Left kidney (tissue), 8 donors: ENCODE measurements around the gene ATP10B. TPM values are rescaled to one million over a fixed set of nuclear protein-coding genes. Genes with fewer than 3 reads are reported as not detected.
"Not testable (repeated sequence)": the region's sequence is repeated elsewhere in the genome, so short reads cannot be mapped to it uniquely, and the experiment has no call there.

ENCODE experiments used
- DNase-seq: peaks from one replicate; pipeline ENCODE4 v3.0.0-alpha.2; 2013
- long read RNA-seq, 8 donors: transcript quantifications; one replicate each; lab custom pipeline, GENCODE V29; 2026
- polyA plus RNA-seq: library from polyadenylated mRNA; unstranded; fragments of 120-200 nt; gene quantifications from one replicate; pipeline ENCODE4 v1.2.1, GENCODE V29; 2013; ENCODE audit not compliant: insufficient read length

The ATP10B gene, protein sequence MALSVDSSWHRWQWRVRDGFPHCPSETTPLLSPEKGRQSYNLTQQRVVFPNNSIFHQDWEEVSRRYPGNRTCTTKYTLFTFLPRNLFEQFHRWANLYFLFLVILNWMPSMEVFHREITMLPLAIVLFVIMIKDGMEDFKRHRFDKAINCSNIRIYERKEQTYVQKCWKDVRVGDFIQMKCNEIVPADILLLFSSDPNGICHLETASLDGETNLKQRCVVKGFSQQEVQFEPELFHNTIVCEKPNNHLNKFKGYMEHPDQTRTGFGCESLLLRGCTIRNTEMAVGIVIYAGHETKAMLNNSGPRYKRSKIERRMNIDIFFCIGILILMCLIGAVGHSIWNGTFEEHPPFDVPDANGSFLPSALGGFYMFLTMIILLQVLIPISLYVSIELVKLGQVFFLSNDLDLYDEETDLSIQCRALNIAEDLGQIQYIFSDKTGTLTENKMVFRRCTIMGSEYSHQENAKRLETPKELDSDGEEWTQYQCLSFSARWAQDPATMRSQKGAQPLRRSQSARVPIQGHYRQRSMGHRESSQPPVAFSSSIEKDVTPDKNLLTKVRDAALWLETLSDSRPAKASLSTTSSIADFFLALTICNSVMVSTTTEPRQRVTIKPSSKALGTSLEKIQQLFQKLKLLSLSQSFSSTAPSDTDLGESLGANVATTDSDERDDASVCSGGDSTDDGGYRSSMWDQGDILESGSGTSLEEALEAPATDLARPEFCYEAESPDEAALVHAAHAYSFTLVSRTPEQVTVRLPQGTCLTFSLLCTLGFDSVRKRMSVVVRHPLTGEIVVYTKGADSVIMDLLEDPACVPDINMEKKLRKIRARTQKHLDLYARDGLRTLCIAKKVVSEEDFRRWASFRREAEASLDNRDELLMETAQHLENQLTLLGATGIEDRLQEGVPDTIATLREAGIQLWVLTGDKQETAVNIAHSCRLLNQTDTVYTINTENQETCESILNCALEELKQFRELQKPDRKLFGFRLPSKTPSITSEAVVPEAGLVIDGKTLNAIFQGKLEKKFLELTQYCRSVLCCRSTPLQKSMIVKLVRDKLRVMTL (N-terminal part only)
- polyA plus RNA-seq = 0.70 TPM
- long read RNA-seq, donor 1 = 0 reads
- long read RNA-seq, donor 2 = 0 reads
- long read RNA-seq, donor 3 = 0 reads
- long read RNA-seq, donor 4 = 0 reads
- long read RNA-seq, donor 5 = 0 reads
- long read RNA-seq, donor 6 = 0 reads
- long read RNA-seq, donor 7 = 0 reads
- long read RNA-seq, donor 8 = 0 reads

DNA sequence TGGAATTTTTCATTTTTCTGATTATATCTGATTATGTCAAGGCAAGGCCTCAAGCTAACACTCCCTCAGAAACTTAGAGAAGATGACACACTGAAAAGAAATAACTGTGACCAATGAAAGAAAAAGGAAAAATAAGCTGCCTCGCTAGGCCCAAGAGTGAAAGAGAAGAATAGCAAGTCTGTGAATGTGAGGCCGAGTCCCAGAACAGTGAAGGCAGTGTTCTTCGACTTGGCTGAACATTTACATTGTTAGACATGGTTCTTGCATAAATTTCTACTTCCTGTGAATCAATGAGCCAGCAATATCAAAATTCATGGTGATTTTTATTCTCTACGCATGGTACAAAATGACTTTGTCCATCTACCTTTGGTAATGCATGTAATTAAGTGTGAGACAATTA, at the start of gene ATP10B:
Gene ATP10B (minus strand): TSS at position 163 of the 400 bp plus-strand sequence. CDS start 164,137 bp downstream, outside the sequence.
- no peak for DNase-seq

DNA sequence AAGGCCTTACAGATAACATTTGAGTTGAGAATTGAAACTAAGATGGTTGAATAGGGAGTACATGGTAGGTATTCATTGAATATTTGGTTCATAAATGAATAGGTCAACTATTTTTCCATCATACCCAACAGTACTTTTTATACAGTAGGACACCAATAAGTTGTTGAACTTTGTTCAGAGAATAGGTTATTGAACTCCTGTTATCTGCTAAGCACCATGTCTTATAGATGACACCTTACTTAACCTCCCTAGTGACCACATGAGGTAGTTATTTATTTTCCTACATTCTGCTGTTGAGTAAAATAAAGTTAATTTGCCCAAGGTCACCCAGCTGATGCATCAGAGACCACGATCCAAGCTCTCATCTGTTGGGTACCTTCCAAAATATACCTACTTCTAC, 49.6 kb upstream of the ATP10B start:
- DNase-seq = no peak

DNA sequence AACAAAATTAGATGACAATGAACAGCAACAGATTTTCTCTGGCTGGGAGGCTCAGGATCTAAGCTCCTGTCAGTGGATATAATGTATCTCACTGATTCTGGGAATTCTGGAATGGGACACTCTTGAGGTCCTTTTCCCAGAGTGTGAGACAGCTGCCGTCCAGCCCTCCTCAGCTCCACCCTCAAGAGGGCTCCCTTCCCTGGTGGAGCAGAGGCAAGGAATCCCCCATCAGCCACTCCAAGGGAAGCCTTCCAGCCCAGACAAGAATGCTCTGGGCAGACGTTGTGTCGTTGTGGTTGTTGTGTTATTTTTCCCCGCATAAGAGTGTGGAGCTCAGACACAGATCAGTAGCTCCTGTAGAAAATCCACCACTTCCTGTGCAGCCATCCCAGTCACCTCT, 47.7 kb upstream of the ATP10B start:
- DNase-seq = no peak

DNA sequence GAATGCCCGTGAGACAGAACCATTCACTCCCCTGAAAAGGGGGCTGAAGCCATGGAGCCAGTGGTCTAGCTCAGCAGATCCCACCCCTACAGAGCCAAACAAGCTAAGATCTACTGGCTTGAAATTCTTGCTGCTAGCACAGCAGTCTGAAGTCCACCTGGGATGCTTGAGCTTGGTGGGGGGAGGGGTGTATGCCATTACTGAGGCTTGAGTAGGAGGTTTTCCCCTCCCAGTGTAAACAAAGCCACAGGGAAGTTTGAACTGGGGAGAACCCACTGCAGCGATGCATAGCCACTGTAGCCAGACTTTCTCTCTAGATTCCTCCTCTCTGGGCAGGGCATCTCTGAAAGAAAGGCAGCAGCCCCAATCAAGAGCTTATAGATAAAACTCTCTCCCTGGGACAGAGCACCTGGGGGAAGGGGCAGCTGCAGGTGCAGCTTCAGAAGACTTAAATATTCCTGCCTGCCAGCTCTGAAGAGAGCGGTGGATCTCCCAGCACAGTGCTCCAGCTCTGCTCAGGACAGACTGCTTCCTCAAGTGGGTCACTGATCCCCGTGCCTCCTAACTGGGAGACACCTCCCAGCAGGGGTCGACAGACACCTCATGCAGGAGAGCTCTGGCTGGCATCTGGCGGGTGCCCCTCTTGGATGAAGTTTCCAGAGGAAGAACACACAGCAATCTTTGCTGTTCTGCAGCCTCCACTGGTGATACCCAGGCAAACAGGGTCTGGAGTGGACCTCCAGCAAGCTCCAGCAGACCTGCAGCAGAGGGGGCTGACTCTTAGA, 41.4 kb upstream of the ATP10B start:
- DNase-seq = not testable (repeated sequence)

DNA sequence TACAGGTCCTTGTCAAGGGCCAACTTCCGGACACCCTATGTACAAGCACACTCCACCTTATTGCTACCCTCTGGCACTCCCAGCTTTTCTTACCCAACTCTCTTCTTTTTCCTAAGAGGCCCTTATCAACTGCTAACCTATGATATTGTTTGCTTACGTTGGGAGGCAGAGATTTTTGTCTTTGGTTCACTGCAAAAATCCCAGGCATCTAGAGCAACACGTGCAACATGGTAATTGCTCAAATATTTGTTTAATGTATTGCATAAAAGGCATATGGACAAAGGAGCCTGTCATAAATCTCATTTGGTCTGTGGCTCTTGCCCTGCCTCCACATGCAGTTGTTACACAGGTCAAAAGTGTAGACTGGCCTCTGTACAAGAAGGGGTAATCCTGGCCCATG, 35.8 kb upstream of the ATP10B start:
- no peak for DNase-seq

DNA sequence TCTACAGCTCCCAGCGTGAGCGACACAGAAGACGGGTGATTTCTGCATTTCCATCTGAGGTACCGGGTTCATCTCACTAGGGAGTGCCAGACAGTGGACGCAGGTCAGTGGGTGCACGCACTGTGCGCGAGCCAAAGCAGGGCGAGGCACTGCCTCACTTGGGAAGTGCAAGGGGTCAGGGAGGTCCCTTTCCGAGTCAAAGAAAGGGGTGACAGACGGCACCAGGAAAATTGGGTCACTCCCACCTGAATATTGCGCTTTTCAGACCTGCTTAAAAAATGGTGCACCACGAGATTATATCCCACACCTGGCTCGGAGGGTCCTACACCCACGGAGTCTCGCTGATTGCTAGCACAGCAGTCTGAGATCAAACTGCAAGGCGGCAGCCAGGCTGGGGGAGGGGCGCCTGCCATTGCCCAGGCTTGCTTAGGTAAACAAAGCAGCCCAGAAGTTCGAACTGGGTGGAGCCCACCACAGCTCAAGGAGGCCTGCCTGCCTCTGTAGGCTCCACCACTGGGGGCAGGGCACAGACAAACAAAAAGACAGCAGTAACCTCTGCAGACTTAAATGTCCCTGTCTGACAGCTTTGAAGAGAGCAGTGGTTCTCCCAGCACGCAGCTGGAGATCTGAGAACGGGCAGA, 21.7 kb upstream of the ATP10B start:
- not testable (repeated sequence) for DNase-seq

DNA sequence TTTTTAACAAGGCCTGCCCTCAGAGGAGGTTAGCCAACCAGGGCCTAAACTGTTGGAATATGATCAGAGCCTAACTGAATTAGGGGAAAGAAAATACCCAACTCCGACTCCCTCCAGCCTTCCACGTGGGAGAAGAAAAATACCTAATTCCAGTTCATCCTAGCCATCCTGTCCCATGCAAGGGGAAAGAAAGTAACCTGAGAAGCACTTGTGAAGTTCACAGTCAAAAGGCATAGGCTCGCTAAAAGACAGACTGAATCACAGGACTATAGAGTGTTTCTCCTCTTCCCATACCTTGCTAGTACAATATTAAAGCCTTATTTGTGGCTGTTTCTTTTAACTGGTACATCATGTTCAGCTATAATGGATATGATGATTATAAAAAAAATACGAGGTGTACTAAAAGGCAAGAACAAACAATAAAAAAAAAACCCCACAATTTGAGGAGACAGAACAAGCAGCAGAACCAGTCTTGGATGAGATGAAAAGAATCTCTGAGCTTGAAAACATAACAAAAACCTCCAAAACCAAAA, 18.0 kb upstream of the ATP10B start:
- DNase-seq = peak; percentile 6

DNA sequence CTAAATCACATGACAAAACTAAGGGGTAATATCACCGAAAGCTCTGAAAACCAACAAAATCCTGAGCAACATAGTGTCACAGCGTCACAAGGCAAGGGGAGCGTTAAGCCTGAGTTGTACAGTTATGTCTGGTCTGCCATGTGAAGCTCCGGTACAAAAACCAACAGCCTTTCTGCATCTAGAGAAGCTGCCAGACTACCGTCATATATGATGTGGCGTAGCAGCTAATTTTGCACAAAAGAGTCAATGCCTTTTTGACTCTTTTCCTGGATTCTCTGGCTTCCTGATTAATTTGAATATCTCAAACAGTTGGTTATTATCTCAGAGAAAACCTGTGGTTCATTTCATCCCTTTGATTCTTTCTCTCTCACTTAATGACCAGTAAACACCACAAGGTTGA, 16.0 kb upstream of the ATP10B start:
- DNase-seq = no peak

DNA sequence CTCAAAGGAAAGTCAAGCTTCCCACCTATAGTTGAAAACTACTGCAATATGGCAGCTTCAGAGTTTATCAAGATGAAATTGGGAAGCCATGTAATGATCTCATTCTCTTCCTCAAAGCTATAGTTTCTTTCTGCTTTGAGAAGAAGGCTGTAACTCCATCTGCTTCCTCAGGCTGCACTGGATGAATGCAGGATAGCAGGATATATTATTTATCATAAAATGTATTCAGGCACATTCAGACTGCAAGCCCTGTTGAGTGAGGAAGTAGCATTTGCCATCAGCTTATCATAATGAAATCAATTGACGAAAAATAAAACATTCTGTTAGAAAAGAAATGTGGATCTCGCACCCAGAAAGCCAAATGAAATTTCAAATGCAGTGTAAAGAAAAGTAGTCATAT, 560 bp downstream of the ATP10B start:
- DNase-seq = no peak

DNA sequence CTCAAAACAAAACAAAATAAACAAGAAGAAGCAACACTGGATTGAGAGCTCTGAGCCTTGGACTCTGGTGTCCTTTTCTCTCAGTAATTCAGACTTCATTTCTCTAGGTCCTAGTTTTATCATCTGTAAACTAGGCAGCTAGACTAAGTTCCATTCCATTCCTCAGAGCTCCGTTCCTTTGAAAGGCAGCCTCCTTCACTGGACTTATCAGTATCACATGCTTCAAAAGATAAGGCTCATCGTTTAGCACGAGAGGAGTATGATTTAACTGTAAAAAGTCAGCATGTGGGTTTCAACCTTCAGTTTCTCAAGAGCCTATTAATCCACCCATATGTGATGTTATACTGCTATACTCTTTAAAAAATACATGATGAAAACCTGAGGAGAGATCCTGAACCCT, 1.6 kb downstream of the ATP10B start:
- DNase-seq = no peak

DNA sequence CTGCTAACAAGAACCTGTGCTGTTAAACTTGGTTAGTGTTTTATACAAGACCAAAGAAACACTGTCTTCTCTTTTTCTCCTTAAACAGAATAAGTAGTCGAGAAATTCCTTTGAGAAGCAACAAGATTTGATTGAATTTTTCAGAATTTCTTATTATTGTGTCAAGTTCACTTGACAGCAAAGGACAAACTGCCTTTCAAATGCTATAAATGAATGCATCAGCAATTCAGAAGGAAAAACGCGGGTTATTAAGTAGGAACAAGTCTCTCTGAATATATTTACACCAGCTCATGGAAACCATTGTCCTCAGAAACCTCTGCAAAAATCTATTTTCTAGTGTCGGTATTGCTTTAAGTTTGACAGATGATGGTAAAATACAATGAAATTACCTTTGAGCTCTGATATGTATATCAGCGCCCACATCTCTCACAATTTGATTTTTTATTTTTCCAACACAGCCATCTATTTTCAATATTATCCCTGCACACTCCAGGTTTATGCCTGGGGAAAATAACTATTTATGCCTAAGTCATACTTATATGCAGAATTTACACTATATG, 4.4 kb downstream of the ATP10B start:
- DNase-seq = no peak

DNA sequence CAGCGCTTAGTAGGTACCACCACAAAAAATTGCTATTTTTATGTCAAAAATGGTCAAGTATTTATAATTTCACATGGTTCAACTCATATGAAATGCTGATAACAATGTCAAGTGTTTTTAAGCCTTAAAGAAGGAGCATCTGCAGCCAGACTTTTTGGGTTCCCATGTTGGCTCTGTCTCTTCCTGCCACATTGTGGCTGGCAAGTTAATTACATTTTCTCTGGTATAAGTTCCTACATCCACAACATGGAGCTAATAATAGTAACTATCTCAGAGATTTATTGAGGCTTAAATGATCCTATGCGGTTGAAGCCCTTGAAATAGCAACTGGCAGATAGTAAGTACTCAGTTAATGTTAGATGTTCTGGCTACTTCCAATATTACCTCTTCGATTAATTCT, 5.4 kb downstream of the ATP10B start:
- DNase-seq = no peak

DNA sequence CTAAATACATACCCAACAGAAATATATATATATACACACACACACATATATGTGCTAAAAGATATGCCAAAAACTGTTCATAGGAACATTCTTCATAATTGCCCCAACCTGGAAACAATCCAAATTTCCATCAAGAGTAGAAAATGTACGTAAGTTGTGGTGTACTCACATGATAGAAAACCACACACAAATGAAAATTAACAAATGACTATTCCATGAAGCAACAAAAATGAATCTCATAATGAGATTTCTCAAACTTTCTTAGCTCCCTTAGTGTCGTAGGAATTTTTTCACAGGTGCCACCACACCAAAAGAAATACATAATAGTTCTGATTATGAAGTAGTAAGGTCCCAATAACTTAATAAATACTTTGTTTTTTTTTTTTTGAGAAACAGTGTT, 7.8 kb downstream of the ATP10B start:
- no peak for DNase-seq

DNA sequence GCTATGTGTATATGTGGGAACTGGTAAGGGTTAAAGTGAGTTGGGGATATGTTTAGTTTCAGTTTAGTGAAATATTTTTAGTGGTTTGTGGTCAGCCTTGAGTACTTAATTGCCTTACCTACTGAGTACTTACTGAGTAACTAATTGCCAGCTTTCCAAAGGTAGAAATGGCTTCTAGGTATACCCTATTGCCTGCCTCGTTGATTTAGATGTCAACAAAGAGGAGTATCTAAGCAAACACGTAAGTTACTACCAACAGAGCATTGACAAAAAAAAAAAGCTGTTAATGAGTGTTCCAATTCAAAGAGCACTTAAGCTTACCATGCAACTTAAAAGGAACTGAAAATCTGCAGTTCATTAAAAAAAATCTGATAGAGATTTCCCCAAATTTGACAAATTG, 8.8 kb downstream of the ATP10B start:
- no peak for DNase-seq

DNA sequence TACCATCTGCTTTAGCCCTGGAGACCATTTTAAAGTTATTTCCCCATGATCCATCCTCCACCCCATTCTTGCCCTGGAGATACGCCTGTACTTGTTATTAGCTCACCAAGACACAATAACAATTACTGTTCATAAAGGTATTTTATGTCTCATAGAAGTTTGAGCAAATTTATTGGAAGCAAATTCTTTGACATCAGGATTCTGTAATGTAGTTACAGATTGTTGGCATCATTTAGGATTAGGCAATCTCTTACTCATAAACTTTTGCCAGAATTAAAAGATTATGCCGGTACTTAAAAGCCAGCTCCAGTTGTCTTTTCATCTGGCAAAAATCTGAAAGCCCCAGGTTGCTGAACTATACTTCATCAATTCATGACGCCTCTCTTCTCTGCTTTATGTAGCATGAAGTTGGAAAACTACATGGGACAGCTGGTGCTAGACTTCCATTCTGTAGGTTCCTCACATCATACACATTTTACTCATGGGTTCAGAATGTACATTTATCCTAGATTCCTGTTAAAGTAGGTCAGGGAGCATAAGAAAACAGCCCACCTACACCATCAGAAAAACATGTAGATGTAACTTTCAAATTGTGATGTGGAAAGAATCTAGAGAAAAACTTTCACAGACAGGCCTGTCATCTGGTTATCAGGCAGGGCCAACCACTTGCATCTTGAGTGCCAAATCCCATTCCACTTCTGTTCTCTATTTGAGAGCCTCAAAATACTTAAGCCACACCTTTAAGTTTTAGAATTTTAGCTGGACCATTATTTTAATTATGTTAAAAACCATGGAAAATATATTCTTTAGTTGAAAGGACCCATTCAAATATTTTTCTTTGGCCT, 14.0 kb downstream of the ATP10B start:
- no peak for DNase-seq

DNA sequence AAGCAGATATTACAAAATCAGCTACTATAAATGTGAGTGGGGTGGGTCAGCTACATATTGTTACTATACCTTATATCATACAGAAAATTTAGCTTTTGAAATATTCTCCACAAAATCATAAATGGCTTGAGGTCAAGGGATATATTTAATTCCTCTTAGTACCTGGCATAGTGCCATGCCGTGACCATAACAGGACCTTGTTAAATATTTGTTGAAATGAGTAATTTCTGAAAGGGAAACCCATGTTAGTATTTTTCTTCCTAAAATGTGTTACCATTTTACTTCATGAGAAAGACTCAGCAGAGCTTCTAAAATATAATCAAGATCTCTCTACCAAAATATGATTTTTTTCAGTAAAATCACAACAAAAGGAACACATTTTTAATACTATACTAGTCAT, 14.8 kb downstream of the ATP10B start:
- no peak for DNase-seq

DNA sequence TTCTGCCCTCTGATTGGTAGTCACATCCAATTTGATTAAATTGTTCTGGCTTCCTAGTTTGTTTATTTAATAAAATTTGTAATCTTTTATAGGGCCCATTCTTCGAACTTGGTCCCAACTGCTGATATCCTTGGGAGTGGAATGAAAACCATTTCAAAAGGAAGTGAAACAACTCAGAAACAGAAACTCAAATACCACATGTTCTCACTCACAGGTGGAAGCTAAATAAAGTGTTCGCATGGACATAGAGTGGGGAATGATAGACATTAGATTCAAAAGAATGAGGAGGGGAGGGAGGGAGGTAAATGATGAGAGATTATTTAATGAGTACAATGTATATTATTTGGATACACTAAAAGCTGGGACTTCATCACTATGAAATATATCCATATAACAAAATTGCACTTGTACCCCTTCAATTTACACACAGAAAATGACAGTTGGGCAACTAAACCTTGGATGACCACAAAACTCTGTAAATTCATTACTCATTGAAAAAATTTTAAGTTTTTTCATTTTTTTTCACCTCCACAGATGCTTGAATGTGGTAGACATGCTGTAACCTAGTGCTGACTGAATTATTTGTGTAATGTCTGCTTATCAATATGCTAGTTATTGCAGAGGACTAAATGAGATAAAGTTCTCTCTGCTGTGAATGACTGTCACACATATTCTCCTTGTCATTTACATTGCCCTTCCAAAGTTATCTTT, 16.0 kb downstream of the ATP10B start:
- no peak for DNase-seq

DNA sequence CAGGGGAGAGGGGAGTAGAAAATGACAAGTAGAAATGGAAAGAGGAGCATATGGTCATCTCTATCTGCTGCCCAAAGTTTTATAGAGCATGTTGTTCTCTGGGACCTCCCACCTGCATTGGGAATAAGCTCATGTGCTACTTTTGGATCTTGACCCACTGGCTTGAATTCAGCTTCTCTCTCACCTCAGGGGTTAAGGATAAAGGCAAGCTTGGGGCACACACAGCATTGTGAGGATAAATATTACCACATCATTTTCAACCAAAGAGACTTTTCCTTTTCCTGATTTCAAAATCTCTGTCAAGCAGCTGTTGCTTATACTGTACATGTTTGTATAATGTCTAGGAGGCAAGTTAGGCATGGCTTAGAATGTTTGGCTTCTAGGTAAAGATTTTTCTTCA, 16.6 kb downstream of the ATP10B start:
- no peak for DNase-seq

DNA sequence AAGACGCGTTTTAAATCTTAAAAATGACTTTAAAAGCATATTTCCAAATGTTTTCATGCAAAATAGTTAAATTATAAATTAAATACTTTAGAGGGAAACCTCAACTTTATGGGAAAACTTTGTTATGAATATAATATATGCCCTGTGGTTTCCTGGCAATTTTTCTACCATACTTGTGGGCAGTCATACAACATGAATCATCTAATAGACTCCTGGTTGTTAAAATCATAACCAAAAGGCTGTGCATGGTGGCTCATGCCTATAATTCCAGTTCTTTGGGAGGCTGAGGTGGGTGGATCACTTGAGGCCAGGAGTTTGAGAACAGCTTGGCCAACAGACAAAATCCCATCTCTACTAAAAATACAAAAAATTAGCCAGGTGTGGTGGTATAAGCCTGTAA, 18.2 kb downstream of the ATP10B start:
- no peak for DNase-seq
